ENCODE data around the gene TAS2R60.

DNA sequence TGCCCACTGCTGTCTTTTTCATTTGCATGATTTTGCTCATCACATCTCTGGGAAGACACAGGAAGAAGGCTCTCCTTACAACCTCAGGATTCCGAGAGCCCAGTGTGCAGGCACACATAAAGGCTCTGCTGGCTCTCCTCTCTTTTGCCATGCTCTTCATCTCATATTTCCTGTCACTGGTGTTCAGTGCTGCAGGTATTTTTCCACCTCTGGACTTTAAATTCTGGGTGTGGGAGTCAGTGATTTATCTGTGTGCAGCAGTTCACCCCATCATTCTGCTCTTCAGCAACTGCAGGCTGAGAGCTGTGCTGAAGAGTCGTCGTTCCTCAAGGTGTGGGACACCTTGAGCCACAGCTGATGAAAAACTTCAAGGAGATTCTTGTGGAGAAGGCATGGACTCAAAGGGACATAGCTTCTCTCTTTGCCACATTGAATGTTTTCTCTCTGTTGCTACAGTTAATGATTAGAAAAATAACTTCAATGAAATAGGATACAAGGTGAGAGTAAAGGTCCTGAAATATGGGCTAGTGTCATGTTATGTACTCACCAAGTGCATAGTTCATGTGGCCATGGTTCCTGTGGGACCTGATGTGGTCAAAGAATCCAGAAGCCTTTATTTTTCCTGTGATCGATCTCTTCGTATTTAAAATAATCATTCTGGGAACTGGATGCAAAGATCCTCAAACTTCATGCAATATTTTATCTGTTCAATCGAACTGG lies 970 bp downstream of the TAS2R60 start:
- TF ChIP-seq, protein P1, sequence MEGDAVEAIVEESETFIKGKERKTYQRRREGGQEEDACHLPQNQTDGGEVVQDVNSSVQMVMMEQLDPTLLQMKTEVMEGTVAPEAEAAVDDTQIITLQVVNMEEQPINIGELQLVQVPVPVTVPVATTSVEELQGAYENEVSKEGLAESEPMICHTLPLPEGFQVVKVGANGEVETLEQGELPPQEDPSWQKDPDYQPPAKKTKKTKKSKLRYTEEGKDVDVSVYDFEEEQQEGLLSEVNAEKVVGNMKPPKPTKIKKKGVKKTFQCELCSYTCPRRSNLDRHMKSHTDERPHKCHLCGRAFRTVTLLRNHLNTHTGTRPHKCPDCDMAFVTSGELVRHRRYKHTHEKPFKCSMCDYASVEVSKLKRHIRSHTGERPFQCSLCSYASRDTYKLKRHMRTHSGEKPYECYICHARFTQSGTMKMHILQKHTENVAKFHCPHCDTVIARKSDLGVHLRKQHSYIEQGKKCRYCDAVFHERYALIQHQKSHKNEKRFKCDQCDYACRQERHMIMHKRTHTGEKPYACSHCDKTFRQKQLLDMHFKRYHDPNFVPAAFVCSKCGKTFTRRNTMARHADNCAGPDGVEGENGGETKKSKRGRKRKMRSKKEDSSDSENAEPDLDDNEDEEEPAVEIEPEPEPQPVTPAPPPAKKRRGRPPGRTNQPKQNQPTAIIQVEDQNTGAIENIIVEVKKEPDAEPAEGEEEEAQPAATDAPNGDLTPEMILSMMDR (IDR thresholded peaks at IDR 0.05; ENCODE audit: extremely low read depth in 1 of 2, insufficient read depth in 1 of 2, low read depth in 1 of 2, low read length in 2 of 2) = no peak
- TF ChIP-seq POLR2A (IDR thresholded peaks at IDR 0.05; ENCODE audit: low read depth, low read length) (no peak), EZH2 (IDR thresholded peaks at IDR 0.05; ENCODE audit: borderline replicate concordance, low read depth, low read length, severe bottlenecking) (no peak), MYC (IDR thresholded peaks at IDR 0.05; ENCODE audit: low read depth, low read length) (no peak), JUN (IDR thresholded peaks at IDR 0.05; ENCODE audit: borderline replicate concordance, insufficient read depth, insufficient read length, low read depth) (no peak), FOS (IDR thresholded peaks at IDR 0.05; ENCODE audit: borderline replicate concordance, insufficient read depth, low read length) (no peak), POLR2AphosphoS5 (IDR thresholded peaks at IDR 0.05; ENCODE audit: insufficient read depth, low read depth, low read length) (no peak)
